ENCODE data around the gene NAT8L.

GRCh38 chr4:2066571-2067445, 7.7 kb downstream of the NAT8L start:
- TF ChIP-seq CTCF (IDR thresholded peaks at IDR 0.05), result no peak
- no peak for TF ChIP-seq POLR2AphosphoS5 (IDR thresholded peaks at IDR 0.05)
- TF ChIP-seq POLR2A (IDR thresholded peaks at IDR 0.05), result no peak
